Endometrial microvascular endothelial cells (primary cell): ENCODE results near the gene INTU. TPM values are rescaled to one million over a fixed set of nuclear protein-coding genes. Genes with fewer than 3 reads are reported as not detected.
"Not testable (repeated sequence)": the region's sequence is repeated elsewhere in the genome, so short reads cannot be mapped to it uniquely, and the experiment has no call there.

Experiments used
- in situ Hi-C: cut with HindIII; loops from 2 replicates; pipeline ENCODE4 v1.10.0; 2017; ENCODE audit warnings: low sequenced_read_pairs, low pct_unique_long_range_greater_than_20kb; ENCODE audit errors: inconsistent ontology term
- total RNA-seq: library from RNA; depleted of rRNA; stranded (reverse); fragments of >200 nt; gene quantifications from one replicate; pipeline ENCODE4 v1.2.3, GENCODE V29; 2015; ENCODE audit errors: inconsistent ontology term

Gene INTU
- total RNA-seq, 1 donor from 2014 or later = 2.1 TPM

- in situ Hi-C loops = no loop called here
Observed at GRCh38 chr4:127634181-127634580, 1.4 kb downstream of the INTU start.

- in situ Hi-C loops = no loop called here
Observed at GRCh38 chr4:127641524-127641923, 8.8 kb downstream of the INTU start.

GRCh38 chr4:127642169-127642568 is 9.4 kb downstream of the INTU start:
- in situ Hi-C loops = no loop called here

- in situ Hi-C loops = no loop called here
Observed at GRCh38 chr4:127643791-127644190, 11.0 kb downstream of the INTU start.

- in situ Hi-C loops = no loop called here
Observed at GRCh38 chr4:127648061-127648460, 15.3 kb downstream of the INTU start.

- in situ Hi-C loops = not testable (repeated sequence)
Observed at GRCh38 chr4:127655590-127655989, 22.8 kb downstream of the INTU start.

GRCh38 chr4:127656047-127656680 is 23.4 kb downstream of the INTU start:
- in situ Hi-C loops = no loop called here

- in situ Hi-C loops = no loop called here
Observed at GRCh38 chr4:127660284-127660885, 27.6 kb downstream of the INTU start.

GRCh38 chr4:127667116-127667515 is 34.4 kb downstream of the INTU start:
- in situ Hi-C loops = no loop called here

GRCh38 chr4:127667772-127668171 is 35.0 kb downstream of the INTU start:
- in situ Hi-C loops = no loop called here

GRCh38 chr4:127668770-127669169 is 36.0 kb downstream of the INTU start:
- in situ Hi-C loops = no loop called here

GRCh38 chr4:127669691-127670090 is 36.9 kb downstream of the INTU start:
- in situ Hi-C loops = no loop called here

GRCh38 chr4:127672111-127672510 is 39.4 kb downstream of the INTU start:
- in situ Hi-C loops = no loop called here

- in situ Hi-C loops = no loop called here
Observed at GRCh38 chr4:127685292-127685691, 52.5 kb downstream of the INTU start.

- in situ Hi-C loops = no loop called here
Observed at GRCh38 chr4:127686658-127687057, 53.9 kb downstream of the INTU start.

GRCh38 chr4:127687580-127687979 is 54.8 kb downstream of the INTU start:
- in situ Hi-C loops = no loop called here

GRCh38 chr4:127698789-127699200 is 66.0 kb downstream of the INTU start:
- in situ Hi-C loops = no loop called here

GRCh38 chr4:127708985-127709384 is 76.2 kb downstream of the INTU start:
- in situ Hi-C loops = no loop called here

- in situ Hi-C loops = no loop called here
Observed at GRCh38 chr4:127709456-127709855, 76.7 kb downstream of the INTU start.

- in situ Hi-C loops = no loop called here
Observed at GRCh38 chr4:127730142-127730913, 97.6 kb downstream of the INTU start, which contains the start of gene SLC25A31. Gene SLC25A31 (plus strand): TSS chr4:127730400. CDS start chr4:127730546, 146 bp downstream.
